Lower lobe of right lung (tissue), 2 donors: ENCODE data around the gene RAD54L2. TPM values are rescaled to one million over a fixed set of nuclear protein-coding genes. Genes with fewer than 3 reads are reported as not detected.
"Not testable (repeated sequence)": the region's sequence is repeated elsewhere in the genome, so short reads cannot be mapped to it uniquely, and the experiment has no call there.

ENCODE experiments used
- ATAC-seq, 2 donors: fragments of 200-7000 bp; cut with Tn5 transposase; one replicate each; pipeline ENCODE4 v1.9.1; 2020 to 2022; ENCODE audit warnings: mild to moderate bottlenecking in 2 of 2, moderate library complexity in 2 of 2
- DNase-seq: peaks from one replicate; pipeline ENCODE4 v3.0.0-alpha.2; 2020
- H3K27ac ChIP-seq: fragments of 200-600 bp; one replicate; pipeline ENCODE4 v1.8.0; 2022
- H3K27me3 ChIP-seq: fragments of 200-600 bp; one replicate; pipeline ENCODE4 v1.8.0; 2022; ENCODE audit warnings: low read depth
- H3K36me3 ChIP-seq: fragments of 200-600 bp; one replicate; pipeline ENCODE4 v1.8.0; 2022; ENCODE audit warnings: mild to moderate bottlenecking
- H3K4me1 ChIP-seq: fragments of 200-600 bp; one replicate; pipeline ENCODE4 v1.8.0; 2022
- H3K4me3 ChIP-seq: fragments of 200-600 bp; one replicate; pipeline ENCODE4 v1.8.0; 2022; ENCODE audit warnings: mild to moderate bottlenecking
- H3K9me3 ChIP-seq: fragments of 200-600 bp; one replicate; pipeline ENCODE4 v1.8.0; 2022
- CTCF ChIP-seq: fragments of 200-600 bp; IDR thresholded peaks from one replicate; pipeline ENCODE4 v1.8.0; 2022; ENCODE audit warnings: antibody characterized with exemption, mild to moderate bottlenecking
- intact Hi-C: fragments of 100-400 bp; cut with DNase I; formaldehyde crosslinking; loops from one replicate; pipeline ENCODE4 v1.11.0; 2022
- total RNA-seq: library from RNA; stranded (reverse); fragmentation: NEBNext Ultra II Directional; extraction: Animal tissue kit (Norgen Biotek cat#: 25700); gene quantifications from one replicate; pipeline ENCODE4 v1.2.1, GENCODE V29; 2021
- donor health status: DM: no; HTN: yes; CAD: no; lungs with severe emphysema.

The RAD54L2 gene
- total RNA-seq, 1 donor from 2014 or later, result 21.4 TPM

- Histone ChIP-seq H3K9me3 (no peaks in the 10 kb centered on the region), H3K4me3 (no peak overlapping the region), H3K27ac (no peak overlapping the region), H3K4me1 (no peaks in the 10 kb centered on the region), H3K36me3 (no peaks in the 10 kb centered on the region), H3K27me3 (no peaks in the 10 kb centered on the region)
- no peak for ATAC-seq
- TF ChIP-seq CTCF, result no peak
- no peak for DNase-seq
- intact Hi-C loops, result no loop called here
These were observed 18.7 kb upstream of the RAD54L2 start for GRCh38 chr3:51519848-51520247.

- ATAC-seq, intact Hi-C loops, H3K27ac ChIP-seq, H3K36me3 ChIP-seq, H3K9me3 ChIP-seq, DNase-seq, H3K4me3 ChIP-seq, H3K4me1 ChIP-seq, H3K27me3 ChIP-seq: not testable (repeated sequence)
These were observed 17.4 kb upstream of the RAD54L2 start for GRCh38 chr3:51520906-51521730.

- TF ChIP-seq CTCF, result no peak
- Histone ChIP-seq H3K4me1 (no peaks in the 10 kb centered on the region), H3K4me3 (no peak overlapping the region), H3K36me3 (no peaks in the 10 kb centered on the region), H3K27me3 (no peaks in the 10 kb centered on the region), H3K9me3 (no peaks in the 10 kb centered on the region), H3K27ac (no peak overlapping the region)
- ATAC-seq (no peak), DNase-seq (no peak)
- intact Hi-C loops, result no loop called here
These were observed 16.1 kb upstream of the RAD54L2 start for GRCh38 chr3:51522273-51522962.

- ATAC-seq, H3K4me3 ChIP-seq, DNase-seq, H3K27ac ChIP-seq, H3K9me3 ChIP-seq, H3K36me3 ChIP-seq, intact Hi-C loops, H3K4me1 ChIP-seq, H3K27me3 ChIP-seq: not testable (repeated sequence)
These were observed 13.6 kb upstream of the RAD54L2 start for GRCh38 chr3:51524874-51525273.

GRCh38 chr3:51530485-51530884 lies 8.0 kb upstream of the RAD54L2 start:
- H3K4me3 ChIP-seq, result no peak overlapping the region
- no peak for TF ChIP-seq CTCF
- H3K4me1 ChIP-seq, result no peaks in the 10 kb centered on the region
- H3K27ac ChIP-seq, result no peak overlapping the region
- H3K36me3 ChIP-seq, result no peaks in the 10 kb centered on the region
- ATAC-seq (no peak), DNase-seq (no peak)
- intact Hi-C loops, result no loop called here
- no peaks in the 10 kb centered on the region for H3K9me3 ChIP-seq
- no peaks in the 10 kb centered on the region for H3K27me3 ChIP-seq

- TF ChIP-seq CTCF, result no peak
- no peak for DNase-seq
- Histone ChIP-seq H3K9me3 (no peaks in the 10 kb centered on the region), H3K27ac (no peak overlapping the region), H3K27me3 (no peaks in the 10 kb centered on the region), H3K36me3 (no peaks in the 10 kb centered on the region), H3K4me1 (peaks cover 20% of the 10 kb centered on the region), H3K4me3 (no peak overlapping the region)
- no peak for ATAC-seq
- intact Hi-C loops, result no loop called here
These were observed 3.1 kb upstream of the RAD54L2 start for GRCh38 chr3:51535146-51536019.

GRCh38 chr3:51537631-51538030 lies 888 bp upstream of the RAD54L2 start:
- intact Hi-C loops, H3K9me3 ChIP-seq, H3K36me3 ChIP-seq, DNase-seq, ATAC-seq, H3K27me3 ChIP-seq: not testable (repeated sequence)
- Histone ChIP-seq H3K4me3 (peak overlapping the region; percentile 88), H3K4me1 (peaks cover 21% of the 10 kb centered on the region), H3K27ac (peak overlapping the region; percentile 91)
